A549 (cell line): ENCODE measurements around the gene LETM1. TPM values are rescaled to one million over a fixed set of nuclear protein-coding genes. Genes with fewer than 3 reads are reported as not detected.

Source experiments
- ATAC-seq, 2 experiments: fragments of 200-7000 bp in 1 of 2; fragments of >200 bp in 1 of 2; cut with Nextera tagmentation in 1 of 2; cut with Tn5 transposase in 1 of 2; 3 replicates each; pipeline versions ENCODE4 v1.8.0 to v1.9.1; 2018 to 2020; ENCODE audit warnings: mild to moderate bottlenecking in 1 of 2, moderate library complexity in 1 of 2
- CTCF ChIA-PET: fragments of 300-600 bp; sonication (Branson Sonifier 250); formaldehyde crosslinking; extraction: SDS; loops from one replicate; lab custom pipeline; 2021; ENCODE audit warnings: antibody characterized with exemption, inconsistent platforms; lab: Yijun Ruan, JAX
- POLR2A ChIA-PET: fragments of 350-600 bp; formaldehyde crosslinking; extraction: SDS; loops from one replicate; lab custom pipeline; 2021; ENCODE audit warnings: antibody characterized with exemption, inconsistent platforms; lab: Yijun Ruan, JAX
- DNase-seq, 2 experiments: peaks; one replicate each; pipeline versions ENCODE4 v3.0.0 to v3.0.0-alpha.2; 2011 to 2016; ENCODE audit warnings: low read depth in 1 of 2, low spot score in 1 of 2
- FAIRE-seq: peaks from 2 replicates; lab custom pipeline; 2011; peaks lifted over from hg19 to GRCh38; lab: Jason Lieb, UNC
- H3K27ac ChIP-seq, 2 experiments: fragments of >200 bp; sonication (Bioruptor Twin); formaldehyde crosslinking; 3 replicates each; pipeline ENCODE4 v1.5.1; 2016 to 2017
- H3K4me1 ChIP-seq: fragments of >200 bp; sonication (Bioruptor Twin); formaldehyde crosslinking; 3 replicates; pipeline ENCODE4 v1.6.1; 2016
- H3K4me2 ChIP-seq: fragments of >200 bp; sonication (Bioruptor Twin); formaldehyde crosslinking; 3 replicates; pipeline ENCODE4 v1.6.1; 2016
- H3K4me3 ChIP-seq: fragments of >200 bp; sonication (Bioruptor Twin); formaldehyde crosslinking; 3 replicates; pipeline ENCODE4 v1.5.1; 2016
- H3K9me3 ChIP-seq: fragments of >200 bp; sonication (Bioruptor Twin); formaldehyde crosslinking; 3 replicates; pipeline ENCODE4 v1.6.1; 2016
- BHLHE40 ChIP-seq: IDR thresholded peaks from 2 replicates; pipeline ENCODE4 v1.6.1; 2012; ENCODE audit warnings: low read depth, low read length, inconsistent platforms
- CEBPB ChIP-seq, 2 experiments: fragments of >200 bp in 1 of 2; sonication (Bioruptor Twin) in 1 of 2; formaldehyde crosslinking in 1 of 2; IDR thresholded peaks; 2 replicates each; pipeline ENCODE4 v1.6.1; 2012 to 2016
- CHD4 ChIP-seq: fragments of 200-600 bp; sonication (generic); IDR thresholded peaks from 2 replicates; pipeline ENCODE4 v1.6.1; 2016; ENCODE audit warnings: antibody characterized with exemption, mild to moderate bottlenecking, borderline replicate concordance
- EHMT2 ChIP-seq: fragments of 200-600 bp; sonication (generic); IDR thresholded peaks from 2 replicates; pipeline ENCODE4 v1.6.1; 2016; ENCODE audit warnings: antibody characterized with exemption, low read depth, mild to moderate bottlenecking, moderate library complexity
- ESRRA ChIP-seq: fragments of 150-350 bp; IDR thresholded peaks from 2 replicates; pipeline ENCODE4 v1.6.1; 2014; ENCODE audit warnings: mild to moderate bottlenecking, low read length, borderline replicate concordance
- FOSB ChIP-seq: fragments of 250-450 bp; sonication (Bioruptor Pico); IDR thresholded peaks from 2 replicates; pipeline ENCODE4 v1.5.0; 2020; ENCODE audit warnings: mild to moderate bottlenecking, moderate library complexity
- FOSL2 ChIP-seq, 2 experiments: fragments of 450-650 bp in 1 of 2; fragments of >200 bp in 1 of 2; sonication (Bioruptor Twin) in 1 of 2; formaldehyde crosslinking; IDR thresholded peaks; 2 replicates each; pipeline versions ENCODE4 v1.5.0 to v1.6.1; 2016 to 2020; ENCODE audit warnings: mild to moderate bottlenecking in 1 of 2, moderate library complexity in 1 of 2
- FOXS1 ChIP-seq: fragments of 250-450 bp; sonication (Bioruptor Pico); IDR thresholded peaks from 2 replicates; pipeline ENCODE4 v1.5.0; 2020; ENCODE audit warnings: mild to moderate bottlenecking, moderate library complexity
- HDAC2 ChIP-seq: fragments of 200-600 bp; sonication (generic); IDR thresholded peaks from 2 replicates; pipeline ENCODE4 v1.6.1; 2016
- HOXA7 ChIP-seq: fragments of 250-450 bp; sonication (Bioruptor Pico); IDR thresholded peaks from 2 replicates; pipeline ENCODE4 v1.5.0; 2020; ENCODE audit warnings: mild to moderate bottlenecking, moderate library complexity
- HOXB5 ChIP-seq: fragments of 250-450 bp; sonication (Bioruptor Pico); IDR thresholded peaks from 2 replicates; pipeline ENCODE4 v1.5.0; 2020; ENCODE audit warnings: mild to moderate bottlenecking, moderate library complexity
- KDM1A ChIP-seq: fragments of 200-600 bp; sonication (generic); IDR thresholded peaks from 2 replicates; pipeline ENCODE4 v1.6.1; 2016; ENCODE audit warnings: low read depth, mild to moderate bottlenecking
- MAFK ChIP-seq: fragments of 450-650 bp; IDR thresholded peaks from 2 replicates; pipeline ENCODE4 v1.6.1; 2014; ENCODE audit not compliant: partially characterized antibody
- MAX ChIP-seq: IDR thresholded peaks from 2 replicates; pipeline ENCODE4 v1.6.1; 2012
- MYC ChIP-seq: IDR thresholded peaks from 2 replicates; pipeline ENCODE4 v1.6.1; 2012; ENCODE audit warnings: mild to moderate bottlenecking, inconsistent platforms, low read length, improper control_type of control experiment, borderline replicate concordance
- POLR2A ChIP-seq: IDR thresholded peaks from 2 replicates; pipeline ENCODE4 v1.6.1; 2012; ENCODE audit warnings: mild to moderate bottlenecking, low read length
- RCOR1 ChIP-seq: fragments of 150-350 bp; IDR thresholded peaks from 2 replicates; pipeline ENCODE4 v1.6.1; 2014; ENCODE audit warnings: antibody characterized with exemption, low read length, low read depth
- SREBF2 ChIP-seq: fragments of 450-650 bp; IDR thresholded peaks from 2 replicates; pipeline ENCODE4 v1.6.1; 2014; ENCODE audit warnings: mild to moderate bottlenecking, moderate library complexity
- TP53 ChIP-seq: fragments of 250-450 bp; sonication (Bioruptor Pico); IDR thresholded peaks from 2 replicates; pipeline ENCODE4 v1.5.0; 2021; ENCODE audit warnings: mild to moderate bottlenecking, moderate library complexity
- ZC3H11A ChIP-seq: fragments of 450-650 bp; IDR thresholded peaks from 2 replicates; pipeline ENCODE4 v1.6.1; 2014; ENCODE audit warnings: antibody characterized with exemption, mild to moderate bottlenecking
- ZSCAN20 ChIP-seq: fragments of 250-450 bp; sonication (Bioruptor Pico); IDR thresholded peaks from 2 replicates; pipeline ENCODE4 v1.8.0; 2022; ENCODE audit warnings: mild to moderate bottlenecking, moderate library complexity
- WGBS: methylation state at CpG from one replicate; pipeline ENCODE4 v1.1.6; 2017; ENCODE audit errors: missing lambda C conversion rate; 5-methylcytosine and 5-hydroxymethylcytosine counted together
- polyA plus RNA-seq, 4 experiments: library from polyadenylated mRNA; depleted of rRNA in 3 of 4; stranded (reverse); fragments of >200 nt; fragmentation: RNase III in 1 of 4; extraction: RNeasy Plus Mini Kit Qiagen cat#74134 plus additional on column Dnase treatment in 1 of 4; gene quantifications; 2 replicates in 3 of 4; 3 replicates in 1 of 4; pipeline ENCODE4 v1.2.3, GENCODE V29; 2011 to 2017
- TF ChIP-seq, protein P1 (sequence below): IDR thresholded peaks from 2 replicates; pipeline ENCODE4 v1.6.1; 2012; ENCODE audit warnings: low read depth, borderline replicate concordance
- TF ChIP-seq, protein P2 (sequence below): IDR thresholded peaks from 2 replicates; pipeline ENCODE4 v1.6.1; 2012
- TF ChIP-seq, protein P3 (sequence below): fragments of 450-650 bp; IDR thresholded peaks from 2 replicates; pipeline ENCODE4 v1.6.1; 2014; ENCODE audit warnings: antibody characterized with exemption

LETM1 gene
- polyA plus RNA-seq, 2 of the 4 experiments (the other 2 are of a cell fraction), result 18.6 to 29.6 TPM

- H3K27ac ChIP-seq, result no peak overlapping the region
- TF ChIP-seq ESRRA (no peak), HOXB5 (no peak), FOSL2 (IDR thresholded peaks at IDR 0.05) (no peak), FOSL2 (CRISPR knock-in tag; IDR thresholded peaks at IDR 0.05) (no peak), CEBPB (IDR thresholded peaks at IDR 0.05) (no peak), FOXS1 (no peak), TP53 (CRISPR knock-in tag) (no peak), ZC3H11A (no peak), RCOR1 (no peak), POLR2A (no peak), ZSCAN20 (CRISPR knock-in tag) (no peak), KDM1A (no peak), HOXA7 (no peak)
- TF ChIP-seq, protein P1, sequence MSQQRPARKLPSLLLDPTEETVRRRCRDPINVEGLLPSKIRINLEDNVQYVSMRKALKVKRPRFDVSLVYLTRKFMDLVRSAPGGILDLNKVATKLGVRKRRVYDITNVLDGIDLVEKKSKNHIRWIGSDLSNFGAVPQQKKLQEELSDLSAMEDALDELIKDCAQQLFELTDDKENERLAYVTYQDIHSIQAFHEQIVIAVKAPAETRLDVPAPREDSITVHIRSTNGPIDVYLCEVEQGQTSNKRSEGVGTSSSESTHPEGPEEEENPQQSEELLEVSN, result no peak
- ATAC-seq (no peak), DNase-seq (no peak), FAIRE-seq (no peak)
- POLR2A ChIA-PET, result no interaction called here
- peaks cover 31% of the 10 kb centered on the region for H3K4me1 ChIP-seq
- H3K9me3 ChIP-seq, result no peaks in the 10 kb centered on the region
- H3K4me3 ChIP-seq, result no peak overlapping the region
- H3K4me2 ChIP-seq, result peak overlapping the region; percentile 28; the same call in 2 of the 3 replicates
- WGBS, result 87% methylated on average over 16 of the region's 16 CpGs
- CTCF ChIA-PET, result interaction anchor here (1.0 to 1.2 kb wide), 2 partner anchors 47 to 48 kb away, joined by 3 to 5 read pairs; no protein-coding TSS in a partner anchor
Measured at GRCh38 chr4:1851575-1852410, 4.2 kb downstream of the LETM1 start.

DNA sequence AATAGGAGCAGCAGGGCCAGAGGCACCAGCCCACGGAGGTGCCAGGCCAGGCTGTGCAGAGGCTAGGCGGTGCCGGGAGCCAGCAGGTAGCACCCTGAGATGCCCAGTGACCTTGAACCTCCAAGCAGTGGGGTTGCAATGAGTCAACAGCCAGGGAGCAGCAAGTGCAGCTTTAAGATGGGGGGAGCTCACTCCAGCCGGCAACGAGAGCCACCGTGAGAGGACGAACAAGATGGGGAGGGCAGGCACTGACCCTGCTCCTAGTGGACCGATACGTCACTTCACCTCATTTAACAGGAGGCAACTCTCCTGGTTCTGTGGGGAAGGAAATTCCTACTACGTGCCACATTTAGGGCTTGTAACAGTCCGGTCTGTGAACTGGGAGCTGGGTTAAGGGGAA is 4.8 kb downstream of the LETM1 start:
- H3K9me3 ChIP-seq, result no peaks in the 10 kb centered on the region
- H3K4me3 ChIP-seq, result no peak overlapping the region
- no peak for FAIRE-seq
- no peak for DNase-seq
- no peak for ATAC-seq
- POLR2A ChIA-PET, result no interaction called here
- H3K27ac ChIP-seq, result no peak overlapping the region
- peaks cover 31% of the 10 kb centered on the region for H3K4me1 ChIP-seq
- CTCF ChIA-PET, result interaction anchor here (1.0 to 1.2 kb wide), 2 partner anchors 48 to 49 kb away, joined by 3 to 5 read pairs; no protein-coding TSS in a partner anchor
- TF ChIP-seq EHMT2, result no peak
- TF ChIP-seq, all 56 proteins: peak for 0
- no peak overlapping the region for H3K4me2 ChIP-seq
- WGBS, result 78% methylated on average over 11 of the region's 11 CpGs

DNA sequence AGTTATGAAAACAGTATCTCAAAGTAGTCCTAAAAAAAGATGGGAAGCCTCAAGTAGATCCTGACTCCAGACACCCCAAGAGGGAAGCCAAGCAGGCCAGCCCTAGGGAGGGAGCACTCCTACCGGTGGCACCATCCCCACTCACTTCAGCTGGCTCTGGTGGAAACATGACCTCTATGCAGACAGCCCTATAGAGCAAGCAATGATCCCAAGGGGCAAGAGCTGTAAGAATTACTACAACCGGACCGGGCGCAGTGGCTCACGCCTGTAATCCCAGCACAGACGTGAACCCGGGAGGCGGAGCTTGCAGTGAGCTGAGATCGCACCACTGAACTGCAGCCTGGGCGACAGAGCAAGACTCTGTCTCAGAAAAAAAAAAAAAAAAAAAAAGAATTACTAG is 5.7 kb downstream of the LETM1 start:
- Histone ChIP-seq H3K9me3 (no peaks in the 10 kb centered on the region), H3K4me1 (peaks cover 31% of the 10 kb centered on the region), H3K4me3 (no peak overlapping the region), H3K27ac (no peak overlapping the region), H3K4me2 (no peak overlapping the region)
- CTCF ChIA-PET, result interaction anchor here (1.2 kb wide), 1 partner anchor 48 kb away, joined by 3 read pairs; no protein-coding TSS in a partner anchor
- POLR2A ChIA-PET, result no interaction called here
- TF ChIP-seq CHD4, result no peak
- no peak for TF ChIP-seq HOXB5
- no peak for TF ChIP-seq ESRRA
- no peak for TF ChIP-seq FOXS1
- no peak for TF ChIP-seq HDAC2
- TF ChIP-seq, protein P2, sequence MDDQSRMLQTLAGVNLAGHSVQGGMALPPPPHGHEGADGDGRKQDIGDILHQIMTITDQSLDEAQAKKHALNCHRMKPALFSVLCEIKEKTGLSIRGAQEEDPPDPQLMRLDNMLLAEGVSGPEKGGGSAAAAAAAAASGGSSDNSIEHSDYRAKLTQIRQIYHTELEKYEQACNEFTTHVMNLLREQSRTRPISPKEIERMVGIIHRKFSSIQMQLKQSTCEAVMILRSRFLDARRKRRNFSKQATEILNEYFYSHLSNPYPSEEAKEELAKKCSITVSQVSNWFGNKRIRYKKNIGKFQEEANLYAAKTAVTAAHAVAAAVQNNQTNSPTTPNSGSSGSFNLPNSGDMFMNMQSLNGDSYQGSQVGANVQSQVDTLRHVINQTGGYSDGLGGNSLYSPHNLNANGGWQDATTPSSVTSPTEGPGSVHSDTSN, result no peak
- no peak for TF ChIP-seq MAX
- TF ChIP-seq FOSB (CRISPR knock-in tag), result no peak
- no peak for TF ChIP-seq SREBF2
- no peak for TF ChIP-seq BHLHE40
- TF ChIP-seq MAFK, result no peak
- TF ChIP-seq ZSCAN20 (CRISPR knock-in tag), result no peak
- TF ChIP-seq CEBPB (IDR thresholded peaks at IDR 0.05), result no peak
- TF ChIP-seq MYC, result no peak
- TF ChIP-seq, protein P1, result no peak
- TF ChIP-seq, protein P3, sequence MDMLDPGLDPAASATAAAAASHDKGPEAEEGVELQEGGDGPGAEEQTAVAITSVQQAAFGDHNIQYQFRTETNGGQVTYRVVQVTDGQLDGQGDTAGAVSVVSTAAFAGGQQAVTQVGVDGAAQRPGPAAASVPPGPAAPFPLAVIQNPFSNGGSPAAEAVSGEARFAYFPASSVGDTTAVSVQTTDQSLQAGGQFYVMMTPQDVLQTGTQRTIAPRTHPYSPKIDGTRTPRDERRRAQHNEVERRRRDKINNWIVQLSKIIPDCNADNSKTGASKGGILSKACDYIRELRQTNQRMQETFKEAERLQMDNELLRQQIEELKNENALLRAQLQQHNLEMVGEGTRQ, result no peak
- ATAC-seq (no peak; a peak in 1 of 6 replicates), DNase-seq (no peak), FAIRE-seq (no peak)
- 86% methylated on average over 1 of the region's 10 CpGs for WGBS
